GM23248 (cell line): Measurements from ENCODE around the gene MB21D2.

Experiments used
- EZH2 ChIP-seq: fragments of 200-600 bp; sonication (generic); IDR thresholded peaks from 2 replicates; pipeline ENCODE4 v1.6.1; 2018; ENCODE audit warnings: antibody characterized with exemption, mild to moderate bottlenecking; ENCODE audit not compliant: insufficient read depth, poor library complexity, severe bottlenecking
- EZH2phosphoT487 ChIP-seq: fragments of 200-600 bp; sonication (generic); IDR thresholded peaks from 2 replicates; pipeline ENCODE4 v1.6.1; 2018; ENCODE audit warnings: antibody characterized with exemption, moderate library complexity, mild to moderate bottlenecking, low read depth; ENCODE audit not compliant: insufficient read depth

DNA sequence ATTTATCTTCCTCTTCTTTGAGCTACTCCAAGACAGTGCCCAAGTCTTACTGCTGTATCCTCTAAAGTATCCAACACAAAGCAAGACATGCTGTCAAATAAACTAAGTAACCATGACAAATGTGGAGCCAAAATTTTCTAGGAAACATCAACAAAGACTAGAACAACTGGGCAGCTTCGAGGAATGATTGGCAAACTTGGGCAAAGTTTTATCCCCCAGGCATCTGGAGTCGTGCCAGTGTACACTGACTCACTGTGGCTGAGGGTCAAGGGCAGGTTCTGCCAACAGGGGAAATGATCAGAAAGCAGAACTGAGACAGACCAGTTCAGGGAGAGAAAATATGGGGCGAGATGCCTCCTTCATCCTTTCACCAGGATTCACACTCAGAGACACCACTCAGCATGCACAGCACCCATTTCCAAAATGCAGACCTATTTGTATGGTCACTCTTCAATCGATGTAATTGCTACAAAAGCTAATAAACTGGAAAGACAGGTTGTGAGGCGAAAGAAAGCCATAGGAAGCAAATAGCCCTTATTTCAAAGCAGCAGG is 65.8 kb downstream of the MB21D2 start:
- TF ChIP-seq EZH2phosphoT487 (no peak), EZH2 (no peak)
